ENCODE data around the gene UCP1. TPM values are rescaled to one million over a fixed set of nuclear protein-coding genes. Genes with fewer than 3 reads are reported as not detected.
"Not testable (repeated sequence)": the region's sequence is repeated elsewhere in the genome, so short reads cannot be mapped to it uniquely, and the experiment has no call there.

UCP1 gene
- total RNA-seq, 1 donor from 2014 or later = 0.41 TPM

DNA sequence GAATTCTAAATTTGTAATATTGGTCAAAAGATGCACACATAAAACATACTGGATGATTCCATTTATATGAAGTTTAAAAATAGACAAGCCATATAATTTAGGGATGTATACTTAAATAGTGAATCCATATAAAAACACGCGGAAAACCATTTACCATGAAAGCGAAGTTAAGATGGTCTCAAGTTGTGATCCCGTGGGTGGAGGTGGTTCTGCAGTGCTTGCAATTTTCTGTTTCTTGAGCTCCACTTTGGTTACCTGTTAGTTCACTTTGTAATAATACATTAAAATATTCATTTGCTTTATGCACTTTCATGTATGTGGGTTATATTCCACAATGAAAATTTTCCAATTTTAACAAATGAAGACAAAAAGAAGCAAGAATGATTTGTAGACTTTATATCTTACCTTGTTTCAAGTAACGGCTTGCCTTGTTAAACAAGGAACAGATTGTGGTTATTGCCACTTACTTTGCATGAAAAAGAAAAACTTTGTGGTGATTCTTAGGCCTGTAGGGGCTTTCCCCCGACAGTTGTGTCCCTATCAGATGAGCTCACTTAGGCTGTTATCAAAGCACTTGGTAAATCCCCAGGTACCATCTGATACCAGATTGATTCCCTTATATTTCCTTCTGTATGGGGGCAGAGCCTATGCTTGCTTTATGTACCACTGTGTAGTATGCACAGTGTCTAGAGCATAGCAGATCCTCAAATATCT lies 12.2 kb downstream of the UCP1 start:
- FAIRE-seq = no peak
- no peak for DNase-seq (ENCODE audit: low spot score in 2 of 2)

DNA sequence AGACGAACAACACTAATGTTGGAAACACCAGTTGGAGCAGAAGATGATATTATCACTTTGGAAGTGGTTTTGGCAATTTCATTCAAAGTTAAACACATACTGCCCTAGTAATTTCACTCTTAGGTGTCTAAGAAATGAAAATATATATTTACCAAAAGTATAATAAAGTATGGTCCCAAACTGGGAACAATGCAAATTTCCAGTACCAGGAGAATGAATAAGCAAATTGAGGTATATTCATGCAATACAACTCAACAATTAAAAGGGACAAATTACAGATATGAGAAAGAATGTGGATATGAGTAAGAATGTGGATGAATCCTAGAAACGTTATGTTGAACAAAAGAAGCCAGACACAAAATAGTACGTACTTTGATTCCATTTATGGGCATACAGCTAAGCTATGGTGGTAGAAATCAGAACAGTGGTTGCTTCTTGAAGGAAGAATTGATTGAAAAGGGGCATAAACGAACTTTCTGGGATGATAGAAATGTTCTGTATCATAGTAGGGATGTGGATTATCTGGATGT lies 34.7 kb downstream of the UCP1 start:
- DNase-seq (ENCODE audit: low spot score in 2 of 2) (no peak), FAIRE-seq (no peak)

DNA sequence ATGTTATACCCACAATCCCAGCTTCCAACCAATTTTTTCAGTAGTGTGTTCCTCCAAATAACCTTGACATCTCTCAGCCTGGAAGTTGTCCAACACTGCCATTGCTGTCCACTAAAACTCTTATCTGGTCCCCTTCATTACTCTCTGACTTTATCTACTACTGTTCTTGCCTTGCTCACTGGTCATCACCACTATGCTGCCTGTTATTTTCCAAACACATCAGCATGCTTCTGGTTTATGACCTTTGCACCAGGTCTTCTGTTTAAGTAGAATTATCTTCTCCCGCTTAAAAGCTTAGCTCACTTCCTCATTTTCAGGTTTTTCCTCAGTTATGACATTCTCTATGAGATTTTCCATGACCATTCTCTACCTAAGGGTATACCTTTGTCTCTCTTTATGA lies 39.3 kb downstream of the UCP1 start:
- no peak for FAIRE-seq
- DNase-seq (ENCODE audit: low spot score in 2 of 2) = no peak

DNA sequence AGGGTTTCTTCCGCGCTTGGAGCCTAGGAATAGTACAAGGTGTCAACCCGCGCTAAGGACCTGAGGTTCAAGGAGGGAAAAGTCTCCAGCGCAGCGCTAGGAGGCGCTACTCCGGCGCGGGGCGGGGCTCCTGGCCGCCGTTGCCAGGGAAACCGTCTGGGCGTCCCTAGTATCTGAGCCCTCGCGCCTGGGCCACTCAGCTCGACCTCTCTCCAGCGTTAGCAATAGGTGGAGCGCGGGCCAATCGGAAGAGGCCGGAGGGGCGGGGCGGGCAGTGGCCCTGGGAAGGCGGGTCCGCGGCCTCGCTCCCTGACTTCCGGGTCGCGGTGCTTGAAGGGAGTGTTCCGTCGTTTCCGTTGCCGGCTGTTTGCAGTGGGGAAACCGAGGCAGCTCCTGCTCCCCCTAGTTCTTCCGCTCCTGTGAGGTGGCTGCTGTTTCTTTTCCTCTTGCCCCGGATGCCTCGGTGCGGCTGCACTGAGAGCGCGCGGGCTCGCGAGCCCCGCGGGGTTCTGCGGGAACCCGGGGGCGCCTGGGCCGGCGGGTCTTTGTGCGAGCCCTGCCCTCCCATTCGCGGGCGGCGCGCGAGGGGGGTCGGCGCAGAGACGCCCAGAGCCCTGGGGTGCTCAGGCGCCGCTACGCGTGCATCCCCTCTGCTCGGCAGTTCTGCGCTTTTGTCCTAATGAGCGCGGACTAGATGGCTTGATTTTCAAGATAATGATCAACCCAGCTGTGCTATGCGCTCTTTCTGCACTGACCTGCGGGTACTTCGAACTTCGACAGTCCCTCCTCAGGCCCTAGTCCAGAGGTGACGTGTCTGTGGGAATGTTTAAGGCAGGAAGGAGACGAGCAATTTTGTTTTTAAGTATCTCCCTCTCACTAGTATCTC lies 44.7 kb downstream of the UCP1 start, which contains the start of gene ELMOD2:
Gene ELMOD2, plus strand, starts transcription at position 312 of the 886 bp plus-strand sequence. CDS start 1,261 bp downstream, outside the sequence.
- DNase-seq (ENCODE audit: low spot score in 2 of 2) (peak; percentile 93 to 98), FAIRE-seq (peak; percentile 90)

DNA sequence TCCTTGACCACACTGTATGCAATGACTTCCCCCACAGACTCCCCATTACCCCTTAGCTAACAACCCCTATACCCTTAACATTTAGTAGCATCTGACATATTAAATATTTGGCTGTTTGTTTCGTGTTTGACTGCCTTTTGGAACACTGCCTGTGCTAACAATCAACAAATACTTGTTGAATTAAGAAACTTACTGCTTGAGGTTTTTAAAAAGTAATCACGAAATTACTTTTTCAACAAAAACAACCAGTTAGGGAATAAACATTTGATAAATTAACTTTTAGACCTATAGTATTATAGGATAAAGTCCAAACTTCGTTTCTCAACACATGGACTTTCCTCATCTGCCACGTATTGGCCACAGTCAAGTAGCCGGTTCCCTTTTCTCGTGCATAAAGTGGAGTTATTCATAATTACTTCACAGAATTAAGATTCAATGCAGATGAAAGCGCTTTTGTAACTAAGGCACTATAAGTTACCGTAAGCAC lies 45.3 kb downstream of the UCP1 start:
- FAIRE-seq = no peak
- DNase-seq (ENCODE audit: low spot score in 2 of 2) = no peak

DNA sequence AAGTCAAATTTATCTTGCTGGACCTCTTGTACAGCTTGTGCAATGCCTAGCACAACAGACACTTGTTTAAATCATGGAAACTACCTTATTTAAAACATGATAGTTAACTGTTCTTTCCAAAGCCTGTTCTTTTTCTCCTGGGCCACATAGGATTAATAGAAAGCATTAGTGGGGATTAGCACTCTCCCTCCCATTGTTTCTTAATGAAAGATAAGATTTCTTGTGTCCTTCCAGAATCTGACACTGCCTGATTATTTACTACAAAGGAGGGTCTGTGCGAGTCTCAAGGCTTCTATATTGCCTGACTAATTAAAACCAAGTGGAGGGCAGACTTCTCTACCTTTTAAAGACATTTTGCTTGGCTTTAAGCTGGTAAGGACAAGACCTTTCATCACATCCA lies 53.3 kb downstream of the UCP1 start:
- FAIRE-seq = no peak

DNA sequence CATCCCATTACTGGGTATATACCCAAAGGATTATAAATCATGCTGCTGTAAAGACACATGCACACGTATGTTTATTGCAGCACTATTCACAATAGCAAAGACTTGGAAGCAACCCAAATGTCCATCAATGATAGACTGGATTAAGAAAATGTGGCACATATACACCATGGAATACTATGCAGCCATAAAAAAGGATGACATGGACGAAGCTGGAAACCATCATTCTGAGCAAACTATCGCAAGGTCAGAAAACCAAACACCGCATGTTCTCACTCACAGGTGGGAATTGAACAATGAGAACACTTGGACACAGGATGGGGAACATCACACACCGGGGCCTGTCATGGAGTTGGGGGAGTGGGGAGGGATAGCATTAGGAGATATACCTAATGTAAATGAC lies 55.0 kb downstream of the UCP1 start:
- not testable (repeated sequence) for DNase-seq (ENCODE audit: low spot score in 2 of 2); FAIRE-seq

More for the DNA sequence above, 53.3 kb downstream of the UCP1 start:
- no peak for DNase-seq (ENCODE audit: low spot score in 2 of 2)

Small RNAs within 50 kb of the gene (small RNA-seq; reads per million reads assigned to genes)
- gene AC108019.1 (not detected), gene RN7SL152P (not detected)

Other genes starting within 250 kb of the UCP1 start
- 104 TPM for gene SCOC, start 195.3 kb downstream of the UCP1 start, total RNA-seq
- gene CLGN, start 141.3 kb downstream of the UCP1 start, total RNA-seq = 4.5 TPM
- not detected for gene MGAT4D, start 70.7 kb downstream of the UCP1 start, total RNA-seq
- 45.2 TPM for gene ELMOD2, start 44.8 kb downstream of the UCP1 start, total RNA-seq
- gene TBC1D9, start 187.4 kb upstream of the UCP1 start, total RNA-seq = 68.1 TPM